KMS-11 (cell line): ENCODE results near the gene NCKAP5.

Experiments used
- H2AFZ ChIP-seq: fragments of 200-600 bp; sonication (generic); 2 replicates; pipeline ENCODE4 v1.6.1; 2016; ENCODE audit warnings: antibody characterized with exemption, mixed run types, low read depth
- H3K27ac ChIP-seq: fragments of 200-600 bp; sonication (generic); 2 replicates; pipeline ENCODE4 v1.6.1; 2016; ENCODE audit warnings: mild to moderate bottlenecking, mixed run types
- H3K27me3 ChIP-seq: fragments of 200-600 bp; sonication (generic); 2 replicates; pipeline ENCODE4 v1.6.1; 2017; ENCODE audit warnings: mild to moderate bottlenecking, low read depth, mixed run types, moderate library complexity; ENCODE audit not compliant: insufficient read depth
- H3K36me3 ChIP-seq: fragments of 200-600 bp; sonication (generic); 2 replicates; pipeline ENCODE4 v1.6.1; 2017; ENCODE audit warnings: mild to moderate bottlenecking, mixed run types; ENCODE audit not compliant: insufficient read depth
- H3K4me1 ChIP-seq: fragments of 200-600 bp; sonication (generic); 2 replicates; pipeline ENCODE4 v1.6.1; 2016; ENCODE audit warnings: mild to moderate bottlenecking, low read depth, mixed run types; ENCODE audit not compliant: poor library complexity, severe bottlenecking
- H3K4me2 ChIP-seq: fragments of 200-600 bp; sonication (generic); 2 replicates; pipeline ENCODE4 v1.7.0; 2016; ENCODE audit warnings: mild to moderate bottlenecking, mixed run types
- H3K4me3 ChIP-seq: fragments of 200-600 bp; sonication (generic); IDR thresholded peaks from 2 replicates; pipeline ENCODE4 v1.6.1; 2017; ENCODE audit warnings: low read depth, low read length, mixed read lengths; ENCODE audit not compliant: insufficient read depth
- H3K79me2 ChIP-seq: fragments of 200-600 bp; sonication (generic); 2 replicates; pipeline ENCODE4 v1.6.1; 2016; ENCODE audit warnings: low read depth, mixed run types; ENCODE audit not compliant: insufficient read depth
- H3K9ac ChIP-seq: fragments of 200-600 bp; sonication (generic); 2 replicates; pipeline ENCODE4 v1.6.1; 2016; ENCODE audit warnings: mild to moderate bottlenecking, mixed run types
- H4K20me1 ChIP-seq: fragments of 200-600 bp; sonication (generic); 2 replicates; pipeline ENCODE4 v1.6.1; 2016; ENCODE audit warnings: mild to moderate bottlenecking, mixed run types; ENCODE audit not compliant: insufficient read depth
- CTCF ChIP-seq: fragments of 200-600 bp; sonication (generic); conservative IDR thresholded peaks from 2 replicates; pipeline ENCODE4 v1.6.1; 2017; ENCODE audit warnings: low read depth, mild to moderate bottlenecking, antibody characterized with exemption, low read length, moderate library complexity, mixed read lengths

The NCKAP5 gene

DNA sequence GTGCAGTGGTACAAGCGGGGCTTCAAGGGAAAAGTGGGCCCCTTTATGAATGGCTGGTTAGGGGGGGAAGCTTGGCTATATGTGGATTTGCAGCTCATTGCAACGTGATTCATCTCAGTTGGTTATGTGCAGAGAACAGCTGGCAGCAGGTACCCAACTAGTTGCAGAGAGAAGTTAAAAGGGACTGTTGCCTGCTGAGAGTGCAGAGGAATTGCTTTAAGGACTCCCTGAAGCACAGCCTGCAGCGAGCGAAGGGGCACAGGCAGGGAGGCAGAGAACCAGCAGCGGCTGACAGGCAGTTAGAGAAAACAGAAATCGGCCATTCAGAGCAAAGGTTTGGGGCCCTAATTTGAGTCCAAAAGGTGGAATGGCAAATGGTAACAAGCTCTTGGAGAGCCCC is 620.1 kb downstream of the NCKAP5 start:
- no peak overlapping the region for H3K4me3 ChIP-seq
- no peak for TF ChIP-seq CTCF
- H3K79me2 ChIP-seq = no peaks in the 10 kb centered on the region
- no peak overlapping the region for H3K9ac ChIP-seq
- H3K36me3 ChIP-seq = no peaks in the 10 kb centered on the region
- H3K4me1 ChIP-seq = no peaks in the 10 kb centered on the region
- no peaks in the 10 kb centered on the region for H4K20me1 ChIP-seq
- no peaks in the 10 kb centered on the region for H3K27me3 ChIP-seq
- no peak overlapping the region for H3K4me2 ChIP-seq
- no peak overlapping the region for H3K27ac ChIP-seq
- no peak overlapping the region for H2AFZ ChIP-seq

DNA sequence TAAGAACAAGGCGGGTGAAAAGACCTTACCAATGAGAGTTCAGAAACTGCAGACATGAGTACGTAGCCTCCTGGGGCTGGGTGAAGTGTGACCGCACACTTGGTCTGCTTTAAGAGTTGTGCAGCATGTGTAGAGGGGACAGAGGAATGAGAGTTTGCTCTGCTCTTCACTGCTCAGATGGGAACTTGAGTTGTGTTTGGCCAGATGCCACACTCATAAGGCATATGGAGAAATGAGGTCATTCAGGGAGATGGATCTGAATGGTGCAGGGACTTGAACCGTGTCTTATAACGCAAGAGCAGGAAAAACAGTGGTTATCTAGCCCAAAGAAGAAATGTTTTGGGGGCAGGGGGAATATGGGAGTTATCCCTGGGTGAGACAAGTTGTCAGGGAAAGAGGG is 624.4 kb downstream of the NCKAP5 start:
- Histone ChIP-seq H3K79me2 (no peaks in the 10 kb centered on the region), H3K4me2 (no peak overlapping the region)
- no peak for TF ChIP-seq CTCF

DNA sequence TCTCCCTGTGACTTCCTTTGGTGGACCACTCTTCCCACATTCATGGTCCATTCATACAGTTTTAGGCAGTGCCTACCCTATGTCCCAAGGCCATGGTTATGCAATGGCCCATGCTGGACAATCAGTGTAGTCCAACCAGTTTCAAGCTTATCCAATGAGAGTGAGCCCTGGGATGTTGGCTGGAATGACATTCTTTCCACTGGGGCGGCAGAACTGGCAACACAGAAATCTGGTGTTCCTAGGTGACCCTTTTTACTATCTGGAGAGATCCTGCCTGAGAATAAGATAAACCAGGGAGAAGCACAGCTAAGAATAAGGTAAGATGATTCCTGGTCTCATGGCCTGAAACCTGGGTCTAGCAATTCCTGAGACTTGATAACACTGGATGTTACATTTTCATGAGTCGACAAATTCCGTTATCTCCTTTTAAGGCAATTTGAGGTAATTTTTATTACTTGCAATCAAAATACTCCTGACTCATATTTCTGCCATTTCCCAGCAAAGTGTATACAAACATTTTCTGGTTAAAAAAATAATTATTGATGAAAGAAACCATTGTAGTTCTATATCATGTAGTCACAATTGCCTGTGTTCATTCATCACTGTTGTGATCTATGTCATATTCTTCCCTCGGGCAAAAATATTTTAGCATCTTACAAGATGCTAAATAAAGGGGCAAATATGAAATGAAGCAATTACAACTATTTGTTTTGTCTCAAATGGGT is 626.8 kb downstream of the NCKAP5 start:
- Histone ChIP-seq H3K27me3 (no peaks in the 10 kb centered on the region), H3K27ac (no peak overlapping the region), H3K79me2 (no peaks in the 10 kb centered on the region), H4K20me1 (no peaks in the 10 kb centered on the region), H3K4me2 (no peak overlapping the region), H3K4me1 (no peaks in the 10 kb centered on the region), H2AFZ (no peak overlapping the region), H3K9ac (no peak overlapping the region), H3K36me3 (no peaks in the 10 kb centered on the region), H3K4me3 (no peak overlapping the region)
- no peak for TF ChIP-seq CTCF

More for the DNA sequence above, 624.4 kb downstream of the NCKAP5 start:
- no peaks in the 10 kb centered on the region for H3K36me3 ChIP-seq
- H3K4me3 ChIP-seq = no peak overlapping the region
- no peak overlapping the region for H3K9ac ChIP-seq
- H3K27me3 ChIP-seq = no peaks in the 10 kb centered on the region
- H3K27ac ChIP-seq = no peak overlapping the region
- H2AFZ ChIP-seq = no peak overlapping the region
- no peaks in the 10 kb centered on the region for H3K4me1 ChIP-seq
- no peaks in the 10 kb centered on the region for H4K20me1 ChIP-seq

- Histone ChIP-seq H3K9ac (no peak overlapping the region), H3K27me3 (no peaks in the 10 kb centered on the region), H3K4me1 (no peaks in the 10 kb centered on the region), H3K4me2 (no peak overlapping the region), H3K4me3 (no peak overlapping the region), H3K79me2 (no peaks in the 10 kb centered on the region), H4K20me1 (no peaks in the 10 kb centered on the region), H2AFZ (no peak overlapping the region), H3K36me3 (no peaks in the 10 kb centered on the region), H3K27ac (no peak overlapping the region)
- no peak for TF ChIP-seq CTCF
Measured at GRCh38 chr2:132937629-132938028, 630.6 kb downstream of the NCKAP5 start.
